HG02642 (cell line): Measurements from ENCODE around the gene PLAAT1.

ENCODE experiments used
- ATAC-seq: cut with Tn5 transposase; IDR thresholded peaks from one replicate; pipeline ENCODE4 v1.9.1; 2021; ENCODE audit warnings: mild to moderate bottlenecking; ENCODE audit not compliant: unreplicated experiment, poor library complexity

The PLAAT1 gene

DNA sequence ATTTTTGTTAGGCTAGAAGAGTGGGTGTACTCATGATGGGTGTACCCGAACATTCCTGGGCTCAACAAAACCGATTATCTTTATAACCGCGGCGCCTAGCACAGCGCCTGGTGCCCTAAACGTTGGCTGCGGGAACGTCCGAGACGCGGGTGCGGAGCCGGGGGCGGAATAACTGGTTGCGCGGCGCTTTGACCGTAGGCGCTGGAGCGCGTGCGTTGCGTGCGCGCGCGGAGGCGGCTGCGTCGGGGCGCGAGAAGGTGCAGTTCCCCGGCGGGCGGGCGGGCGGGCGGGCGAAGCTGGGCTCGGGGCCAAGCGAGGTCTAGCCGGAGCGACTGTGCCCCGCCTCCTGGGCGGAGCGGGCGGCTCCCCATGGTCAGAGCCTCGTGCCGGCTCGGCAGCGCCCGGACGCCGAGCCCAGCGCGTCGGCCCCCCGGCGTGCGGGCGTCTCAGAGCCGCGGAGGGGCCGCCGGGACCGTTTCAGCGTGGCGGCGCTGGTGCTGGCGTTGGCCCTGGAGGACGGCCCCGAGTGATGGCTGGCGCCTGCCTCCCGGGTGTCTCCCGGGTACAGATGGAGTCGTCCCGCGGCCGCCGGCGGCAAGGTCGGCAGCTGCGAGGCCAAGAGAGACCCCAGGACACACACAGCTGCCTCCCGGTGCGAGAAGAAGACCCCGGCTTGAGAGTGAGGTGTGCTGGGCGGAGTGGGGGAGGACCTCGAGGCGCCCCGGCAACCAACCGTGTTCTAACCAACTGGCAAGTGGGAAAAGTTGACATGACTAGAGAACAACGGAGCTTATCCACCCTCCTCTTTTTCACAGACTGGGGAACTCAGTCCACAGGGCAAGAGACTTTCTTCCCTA, at the start of gene PLAAT1:
Gene PLAAT1 (plus strand): TSS at position 373 of the 857 bp plus-strand sequence. CDS start 14,429 bp downstream, outside the sequence.
- ATAC-seq: peak; percentile 77

- ATAC-seq: no peak
These were observed 46.7 kb upstream of the PLAAT1 start for GRCh38 chr3:193194371-193194770.

- no peak for ATAC-seq
These were observed 44.3 kb upstream of the PLAAT1 start for GRCh38 chr3:193196746-193197145.

DNA sequence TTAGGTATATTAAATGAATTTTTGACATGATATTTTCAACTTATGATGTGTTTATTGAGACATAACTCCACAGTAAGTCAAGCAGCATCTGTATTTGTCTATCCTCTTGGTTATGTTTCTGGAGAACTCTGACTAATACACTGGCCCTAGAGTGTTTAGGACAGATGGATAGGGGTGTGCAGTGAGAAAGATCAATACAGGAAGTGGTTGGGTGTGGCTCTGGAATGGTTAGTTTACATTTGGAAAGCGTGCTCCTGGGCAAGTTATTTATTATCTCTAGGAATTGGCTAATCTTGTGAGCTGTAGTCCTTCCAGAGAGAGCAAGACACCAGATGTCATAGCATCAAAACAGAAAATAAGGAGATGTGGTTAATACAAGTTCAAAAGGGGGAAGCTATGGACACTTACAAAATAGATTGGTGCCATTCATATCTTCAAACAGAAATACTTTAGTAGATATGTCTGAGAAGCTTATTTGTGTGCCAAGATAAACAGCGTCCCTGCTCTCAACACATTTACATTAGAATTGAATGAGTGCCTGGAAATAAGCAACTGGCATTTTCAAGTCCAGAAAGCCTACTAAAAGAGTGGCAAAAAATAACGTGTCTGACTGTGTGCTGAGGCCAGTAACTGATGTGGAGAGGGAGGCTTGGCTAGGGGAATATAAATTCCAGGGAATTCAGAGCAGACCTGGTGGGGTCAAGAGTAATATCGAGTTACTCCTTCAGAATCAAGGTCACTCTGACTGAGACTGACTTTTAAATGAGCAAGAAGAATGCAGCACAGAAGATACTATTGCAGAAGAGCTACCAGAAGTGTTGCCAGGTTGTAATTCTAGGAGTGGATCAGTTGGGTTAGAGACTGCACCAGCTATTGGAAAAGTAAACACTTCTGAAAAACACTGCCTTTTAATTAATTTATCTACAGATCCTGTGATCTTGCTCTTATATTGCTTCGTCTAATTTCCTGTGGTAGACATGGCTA, 33.4 kb upstream of the PLAAT1 start:
- ATAC-seq: no peak

DNA sequence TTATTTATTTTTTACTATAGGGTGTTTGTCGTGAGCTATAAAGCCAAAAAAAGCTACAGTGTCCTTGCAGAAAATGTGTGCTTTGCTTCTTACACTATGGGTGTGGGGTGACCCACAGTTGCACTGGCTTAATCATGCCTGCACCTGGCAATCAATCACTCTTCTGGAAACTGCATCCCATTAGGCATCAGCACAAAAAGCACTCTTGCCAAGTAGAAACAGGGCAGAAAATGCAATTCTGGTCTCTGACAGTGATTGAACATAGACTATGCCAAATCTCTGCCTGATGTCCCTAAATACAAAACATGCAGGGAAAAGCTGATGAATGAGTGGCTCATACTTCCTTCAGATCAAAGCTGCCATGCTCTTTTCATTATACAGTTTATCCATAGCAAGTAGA, 30.4 kb upstream of the PLAAT1 start:
- no peak for ATAC-seq

- no peak for ATAC-seq
These were observed 29.8 kb upstream of the PLAAT1 start for GRCh38 chr3:193211173-193211572.

DNA sequence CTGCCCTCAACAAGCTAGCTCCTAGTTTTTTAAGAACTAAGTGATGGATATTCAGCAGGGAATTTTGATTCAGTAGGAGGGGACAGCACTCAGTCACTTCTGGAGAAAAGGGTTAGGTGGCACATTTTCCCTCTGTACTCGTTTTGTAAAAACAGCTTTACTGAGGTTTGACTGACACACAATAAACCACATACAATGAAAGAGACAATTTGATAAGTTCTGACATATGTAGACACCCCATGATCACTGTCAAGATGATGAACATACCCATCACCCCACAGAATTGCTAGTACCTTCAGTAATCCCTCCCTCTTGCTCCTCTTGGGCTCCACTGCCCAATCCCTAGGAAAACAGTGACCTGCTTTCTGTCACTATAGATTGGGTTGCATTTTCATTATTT, 29.0 kb upstream of the PLAAT1 start:
- ATAC-seq: no peak

DNA sequence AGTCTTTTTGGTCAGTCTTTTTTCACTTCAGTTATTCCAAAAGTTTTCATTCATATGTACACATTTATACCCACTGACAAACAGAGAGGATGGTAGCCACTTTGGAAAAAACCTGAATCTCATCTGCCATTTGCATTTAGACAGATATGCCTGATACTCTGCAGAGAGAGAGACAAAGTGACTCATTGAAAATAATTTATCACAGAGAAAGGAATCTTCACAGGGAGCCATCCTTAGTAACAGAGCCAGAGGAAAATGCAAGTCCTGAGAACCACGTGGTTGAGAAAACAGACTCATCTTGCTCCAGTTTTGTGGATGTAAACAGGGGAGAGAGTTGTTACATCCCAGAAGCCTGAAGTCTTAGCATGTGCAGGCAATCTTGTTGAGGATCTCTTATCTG, 28.2 kb upstream of the PLAAT1 start:
- no peak for ATAC-seq

- no peak for ATAC-seq
These were observed 26.6 kb upstream of the PLAAT1 start for GRCh38 chr3:193214445-193214844.

- ATAC-seq: no peak
These were observed 15.5 kb upstream of the PLAAT1 start for GRCh38 chr3:193225302-193226125.

DNA sequence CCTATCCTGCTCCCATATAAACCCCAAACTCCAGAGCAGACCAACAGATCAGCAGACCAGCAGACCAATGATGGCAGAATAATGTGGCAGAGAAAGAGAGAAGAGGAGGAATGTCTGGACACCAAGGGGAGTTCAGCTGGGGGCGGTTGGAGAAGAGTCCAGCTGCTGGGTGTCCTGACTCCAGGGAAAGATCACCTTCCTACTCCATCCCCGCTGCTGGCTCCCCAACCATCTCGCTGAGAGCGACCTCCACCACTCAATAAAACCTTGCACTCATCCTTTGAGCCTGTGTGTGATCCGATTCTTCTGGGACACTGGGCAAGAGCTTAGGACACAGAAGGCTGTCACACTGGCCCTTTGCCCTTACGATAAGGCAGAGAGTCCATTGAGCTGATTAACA, 12.8 kb upstream of the PLAAT1 start:
- no peak for ATAC-seq

DNA sequence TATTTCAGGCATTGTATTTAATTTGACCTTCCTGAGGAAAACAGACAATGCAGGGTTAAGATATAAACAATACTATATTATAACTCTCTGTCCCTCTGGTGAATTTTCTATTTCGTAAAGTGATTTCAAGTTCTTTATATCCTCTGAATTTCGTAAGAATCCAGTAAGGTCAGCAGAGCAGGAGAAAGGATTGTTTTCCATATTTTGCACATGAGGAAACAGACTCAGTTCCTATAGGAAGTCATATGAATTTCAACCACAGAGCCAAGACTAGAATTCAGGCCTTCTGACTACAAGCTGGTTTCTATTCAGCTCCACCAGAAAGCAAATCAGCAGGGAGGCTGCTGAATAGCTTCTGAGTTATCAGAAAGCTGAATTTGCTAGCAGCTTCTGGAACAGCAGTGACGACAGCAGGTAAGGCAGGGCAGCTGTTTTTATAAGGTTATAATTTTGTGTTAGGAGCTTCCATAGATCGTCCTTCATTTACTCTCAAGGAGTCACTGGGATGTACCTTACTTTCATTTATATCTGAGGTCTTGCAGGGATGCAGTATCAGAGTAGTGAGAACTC, 11.1 kb upstream of the PLAAT1 start:
- no peak for ATAC-seq

GRCh38 chr3:193230610-193231009, 10.4 kb upstream of the PLAAT1 start:
- ATAC-seq: no peak

DNA sequence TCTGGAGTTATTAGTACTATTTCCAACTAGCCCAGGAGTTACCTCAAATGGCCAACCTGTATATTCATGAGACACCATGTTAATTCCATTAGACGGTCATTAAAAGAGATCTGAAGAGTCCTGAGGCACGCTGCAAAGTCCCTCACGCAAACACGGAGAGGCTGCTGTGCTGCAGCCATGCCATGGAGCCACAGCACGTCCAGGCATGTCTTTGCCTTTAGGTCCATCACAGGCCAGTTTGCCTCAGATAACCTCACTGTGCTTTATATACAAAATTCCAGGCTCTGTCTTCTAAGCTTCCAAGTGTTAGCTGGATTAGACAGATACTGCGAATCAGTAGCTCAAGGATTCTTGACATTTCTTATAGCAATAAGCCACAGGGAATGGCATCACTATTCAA, 9.8 kb upstream of the PLAAT1 start:
- ATAC-seq: no peak

DNA sequence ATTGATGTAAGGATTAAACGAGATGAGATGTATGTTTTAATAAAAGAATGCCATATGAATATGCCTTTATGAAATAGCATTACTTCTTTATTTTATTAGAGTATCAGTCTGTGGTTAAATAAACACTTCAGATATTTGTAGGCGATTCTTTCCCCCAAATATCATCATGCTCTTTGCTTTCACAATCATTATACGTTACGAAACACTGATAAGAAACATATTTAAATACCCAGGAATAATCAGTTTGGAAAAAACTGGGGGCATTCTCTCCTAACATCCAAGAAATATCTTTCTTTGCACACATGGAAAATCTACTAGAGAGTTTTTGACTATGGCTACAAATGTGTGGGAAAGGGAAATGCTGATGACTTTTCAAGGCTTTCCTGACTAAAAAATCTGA, 4.4 kb upstream of the PLAAT1 start:
- no peak for ATAC-seq

GRCh38 chr3:193237030-193237429, 4.0 kb upstream of the PLAAT1 start:
- no peak for ATAC-seq

DNA sequence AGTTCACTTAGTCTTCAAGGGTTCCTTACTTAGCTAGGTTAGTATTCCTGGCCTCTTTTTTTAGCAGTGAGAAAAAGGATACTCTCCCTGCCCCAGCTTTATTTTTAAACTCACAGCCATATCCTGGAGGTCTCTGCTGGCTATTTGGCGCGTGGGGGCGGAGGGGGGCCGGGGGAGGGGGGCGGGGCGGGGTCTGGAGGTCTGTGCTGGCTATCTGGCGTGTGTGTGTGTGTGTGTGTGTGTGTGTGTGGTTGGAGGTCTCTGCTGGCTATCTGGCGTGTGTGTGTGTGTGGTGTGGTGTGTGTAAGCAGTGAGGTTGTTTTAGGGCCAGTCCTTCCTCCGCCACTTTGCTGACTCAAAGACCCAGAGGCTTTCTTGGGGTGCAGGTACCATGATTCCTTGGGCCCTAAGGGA, 579 bp upstream of the PLAAT1 start:
- no peak for ATAC-seq

DNA sequence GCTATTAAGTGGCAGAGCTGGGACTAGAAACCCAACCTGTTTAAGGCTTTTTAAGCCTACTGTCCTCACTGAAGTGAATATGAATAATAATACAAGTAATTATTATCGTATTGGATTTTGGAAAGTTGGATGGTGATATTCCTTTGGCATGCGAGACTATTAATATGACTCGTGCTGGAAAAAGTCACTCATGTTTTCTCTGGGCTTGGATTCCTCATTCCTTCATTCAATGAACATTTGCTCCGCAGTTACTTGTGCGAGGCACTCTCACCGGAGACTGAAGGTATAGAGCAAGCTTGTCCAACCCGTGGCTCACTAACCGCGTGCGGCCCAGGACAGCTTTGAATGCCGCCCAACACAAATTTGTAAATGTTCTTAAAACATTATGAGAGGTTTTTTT, 694 bp downstream of the PLAAT1 start:
- ATAC-seq: no peak

DNA sequence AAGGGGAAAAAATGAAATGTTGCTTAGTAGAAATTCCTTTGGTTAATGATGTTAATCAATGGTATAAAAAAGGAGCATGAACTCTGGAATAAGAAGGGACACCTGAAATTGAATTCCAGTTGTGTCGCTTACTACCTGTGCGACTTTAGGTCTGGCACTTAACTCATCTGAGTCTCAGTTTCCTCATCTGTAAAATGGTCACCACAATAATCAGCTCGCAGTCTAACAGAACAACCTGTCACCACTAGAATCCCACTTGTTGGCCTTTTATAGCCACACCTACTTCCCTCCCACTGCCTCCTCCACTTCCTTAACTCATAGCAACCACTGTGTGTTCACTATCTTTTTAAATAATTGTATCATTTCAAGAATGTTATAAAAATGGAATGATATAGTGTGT, 2.5 kb downstream of the PLAAT1 start:
- no peak for ATAC-seq
